Activated T-cell treated with anti-CD3 and anti-CD28 coated beads for 1 hour (primary cell): ENCODE measurements around the gene COPS7A.

Experiments used
- DNase-seq: peaks from one replicate; pipeline ENCODE4 v3.0.0-alpha.2; 2020; ENCODE audit warnings: low read depth

COPS7A gene

DNA sequence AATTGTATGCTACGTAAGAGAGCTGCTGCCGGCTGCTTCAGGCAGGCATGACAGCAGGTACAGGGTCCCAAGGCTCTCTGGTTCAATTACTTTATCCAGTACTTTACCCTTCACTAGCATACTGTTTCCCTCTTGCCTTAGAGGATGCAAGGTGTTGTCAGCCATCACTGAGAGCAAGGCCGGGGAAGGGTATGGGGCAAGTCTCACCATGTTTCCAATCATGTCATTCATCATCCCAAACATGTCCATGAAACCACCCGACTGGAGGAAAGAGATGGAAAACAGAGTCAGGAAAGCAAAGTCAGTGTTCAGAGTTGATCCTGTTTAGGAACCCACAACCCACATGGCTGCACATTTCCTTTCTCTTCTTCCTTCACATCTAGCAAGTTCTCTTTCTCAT is 26.7 kb downstream of the COPS7A start:
- no peak for DNase-seq

DNA sequence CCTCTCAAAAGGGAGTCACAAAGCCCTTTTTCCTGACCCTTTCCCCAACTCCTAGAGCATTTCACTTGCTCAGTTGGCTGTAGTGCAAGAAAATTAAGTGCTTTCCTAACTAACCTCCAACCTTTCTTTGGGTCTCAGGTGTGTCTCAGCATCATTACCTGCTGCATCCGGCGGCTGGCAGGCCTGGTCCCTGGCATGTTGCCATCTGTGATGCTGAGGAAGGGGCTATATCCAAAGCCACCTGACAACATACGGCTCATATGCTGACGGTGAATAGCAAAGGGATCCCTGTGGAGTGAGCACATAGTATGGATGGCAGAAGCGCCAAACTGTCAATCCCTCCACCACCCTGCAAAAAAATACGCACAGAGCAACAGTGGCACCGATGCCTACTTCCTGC is 27.9 kb downstream of the COPS7A start:
- no peak for DNase-seq

GRCh38 chr12:6752167-6752920 is 28.5 kb downstream of the COPS7A start:
- DNase-seq: no peak

DNA sequence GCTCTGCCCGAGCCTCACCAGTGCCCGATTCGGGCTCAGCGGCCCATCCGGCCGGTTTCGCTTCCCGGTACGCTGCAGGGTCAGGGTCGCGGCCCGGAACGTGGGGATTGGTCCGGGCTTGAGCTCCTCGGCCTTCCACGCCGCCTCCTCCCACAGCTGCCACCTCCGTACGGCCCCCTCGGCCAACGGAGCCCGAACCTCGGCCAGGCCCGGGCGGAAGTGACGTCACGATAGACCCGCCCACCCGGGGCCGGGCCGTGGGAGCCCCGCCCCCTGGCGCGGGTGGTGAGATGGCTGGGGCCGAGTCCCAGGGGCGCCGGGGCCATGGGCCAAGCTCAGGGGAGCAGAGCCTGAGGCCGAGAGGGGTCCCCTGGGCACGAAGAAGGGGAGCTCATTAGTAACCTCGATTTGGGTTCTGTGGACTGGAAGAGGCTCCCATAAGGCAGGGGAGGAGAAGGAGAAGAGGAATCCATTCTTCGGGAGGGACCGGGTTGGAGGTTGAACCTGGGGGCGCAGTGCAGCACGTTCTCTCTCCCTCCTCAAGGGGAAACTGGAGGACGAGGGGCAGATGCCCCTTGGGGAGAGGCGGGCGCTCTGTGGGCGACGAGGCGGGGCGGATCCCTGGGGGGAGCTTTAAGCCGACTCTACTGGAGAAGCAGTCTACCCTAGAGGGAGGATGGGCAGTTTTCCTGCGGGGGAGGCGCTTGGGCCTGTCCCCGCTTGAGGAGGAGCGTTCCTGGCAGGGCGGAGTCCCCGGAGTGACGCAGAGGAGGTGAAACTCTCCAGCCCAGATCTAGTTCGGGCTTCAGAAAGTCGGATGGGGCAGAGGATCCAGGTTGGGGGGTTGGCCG is 29.3 kb downstream of the COPS7A start, which contains the start of gene MLF2:
MLF2 (minus strand) TSS at position 221 of the 851 bp plus-strand sequence. CDS start 807 bp downstream, outside the sequence.
- DNase-seq: peak; percentile 95

DNA sequence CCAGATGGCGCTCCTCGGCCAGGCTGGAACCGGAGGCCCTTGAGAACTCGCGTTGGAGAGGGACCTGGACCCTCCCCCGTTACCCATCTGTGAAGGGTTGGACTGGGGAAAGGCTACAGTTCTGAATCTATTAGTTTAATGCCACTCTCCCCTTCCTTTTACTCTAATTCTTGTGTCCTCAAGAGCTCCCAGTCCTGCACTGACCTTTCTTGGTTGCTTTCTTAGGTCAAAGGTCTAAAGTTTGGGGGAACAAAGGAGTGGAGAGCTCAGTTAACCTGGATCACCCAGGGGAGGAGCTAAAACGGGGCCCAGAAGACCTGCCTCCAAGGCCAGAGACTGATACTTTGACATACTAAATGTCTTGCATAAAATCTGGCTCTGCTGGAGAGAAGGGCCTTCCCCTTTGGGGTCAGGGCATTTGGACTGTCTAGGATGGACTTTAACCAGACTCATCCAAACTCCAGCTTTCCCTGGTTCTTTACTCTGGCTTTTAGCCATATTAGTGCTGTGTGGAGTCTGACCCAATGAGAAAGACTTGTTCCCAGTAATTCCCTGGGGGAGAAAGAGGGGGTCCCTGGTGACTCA is 30.0 kb downstream of the COPS7A start:
- DNase-seq: no peak

- no peak for DNase-seq
These were observed 30.6 kb downstream of the COPS7A start for GRCh38 chr12:6754411-6754810.

DNA sequence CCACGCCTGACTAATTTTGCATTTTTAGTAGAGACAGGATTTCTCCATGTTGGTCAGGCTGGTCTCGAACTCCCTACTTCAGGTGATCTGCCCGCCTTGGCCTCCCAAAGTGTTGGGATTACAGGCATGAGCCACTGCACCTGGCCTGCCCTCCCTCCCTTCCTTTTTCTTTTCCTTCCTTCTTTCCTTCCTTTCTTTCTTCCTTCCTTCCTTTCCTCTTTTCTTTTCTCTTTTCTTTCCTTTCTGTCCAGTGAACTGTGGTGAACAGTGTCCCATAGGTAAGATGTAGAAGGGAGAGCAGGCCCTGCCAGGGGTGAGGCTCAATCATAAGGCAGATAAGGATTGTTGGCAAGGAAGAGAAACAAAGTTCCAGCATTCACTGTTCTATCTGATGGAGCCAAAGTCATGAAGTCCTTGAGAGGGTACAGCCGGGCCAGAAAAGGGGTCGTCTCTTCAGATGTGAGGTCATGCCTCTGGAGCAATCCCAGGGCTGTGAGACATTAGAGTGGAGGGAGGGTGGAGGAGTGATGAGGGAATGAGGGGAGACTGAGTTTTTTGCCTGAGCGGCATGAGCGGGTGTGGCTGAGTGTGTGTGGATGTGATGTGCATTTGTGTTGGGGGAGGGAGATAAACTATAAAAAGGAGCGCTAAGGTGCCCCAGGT is 33.3 kb downstream of the COPS7A start:
- DNase-seq: no peak

DNA sequence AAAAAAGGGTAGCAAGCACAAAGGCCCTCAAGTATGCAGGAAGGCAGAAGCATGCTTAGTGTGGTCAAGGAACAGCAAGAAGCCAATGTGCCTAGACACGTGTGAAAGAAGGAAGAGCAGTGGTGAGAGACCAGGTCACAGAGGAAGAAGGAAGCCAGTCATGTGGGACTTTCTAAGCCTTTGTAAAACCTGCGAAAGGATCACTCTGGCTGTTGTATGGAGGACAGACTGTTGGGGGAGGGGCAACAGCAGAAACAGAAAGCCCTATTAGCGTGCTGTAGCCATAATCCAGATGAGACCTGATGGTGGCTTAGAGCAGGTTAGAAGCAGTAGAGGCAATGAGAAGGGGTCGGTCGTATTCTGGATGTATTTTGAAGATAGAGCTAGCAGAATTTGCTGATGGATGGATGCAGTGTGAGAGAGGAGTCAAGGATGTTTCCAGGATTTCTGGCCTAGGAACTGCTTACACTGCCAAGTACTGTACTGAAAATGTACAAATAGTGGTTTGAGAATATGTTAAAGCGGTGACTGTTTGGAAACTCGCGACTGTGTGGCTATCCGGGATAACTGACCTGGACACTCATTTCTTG is 34.8 kb downstream of the COPS7A start:
- DNase-seq: no peak

- DNase-seq: no peak
These were observed 35.9 kb downstream of the COPS7A start for GRCh38 chr12:6759741-6760140.

- DNase-seq: no peak
These were observed 39.5 kb downstream of the COPS7A start for GRCh38 chr12:6763380-6763779.

DNA sequence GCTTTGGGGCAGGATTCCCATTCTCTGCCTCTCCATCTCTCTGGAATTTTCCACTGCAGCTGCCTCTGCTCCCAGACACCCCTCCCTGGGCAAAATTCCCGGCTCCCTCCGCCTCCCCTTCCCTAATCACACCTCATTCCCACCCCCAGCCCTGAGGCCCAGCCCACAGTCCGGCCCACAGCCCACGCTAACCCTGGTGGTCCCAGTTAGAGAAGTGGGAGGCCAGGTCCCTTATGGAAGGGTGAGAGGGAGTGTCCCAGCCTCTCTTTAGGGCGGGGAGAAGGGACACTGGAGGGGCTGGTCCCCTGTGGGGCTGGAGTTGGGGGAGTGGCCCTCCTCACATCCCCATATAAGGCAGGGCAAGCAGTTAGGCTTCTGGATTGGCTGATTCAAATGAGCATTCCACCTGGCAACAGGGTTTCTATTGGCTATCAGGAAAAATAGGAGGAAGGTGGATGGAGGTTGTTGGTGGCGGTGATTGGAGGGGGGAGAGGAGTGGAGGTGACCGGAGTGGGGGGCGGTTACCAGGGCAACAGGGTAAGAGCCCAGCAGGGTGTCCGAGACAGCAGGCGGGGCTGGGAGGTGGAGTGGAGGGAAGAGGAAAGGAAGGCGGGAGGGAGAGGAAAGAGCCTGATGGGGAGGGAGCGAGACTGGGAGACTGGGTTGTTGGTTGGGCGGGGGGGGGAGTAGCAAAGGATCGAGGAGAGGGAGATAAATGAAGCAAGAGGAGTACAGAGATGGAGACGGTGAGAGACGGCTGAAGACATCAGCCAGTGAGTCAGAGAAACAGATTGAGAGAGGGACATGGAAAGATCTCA is 40.4 kb downstream of the COPS7A start:
- DNase-seq: no peak

DNA sequence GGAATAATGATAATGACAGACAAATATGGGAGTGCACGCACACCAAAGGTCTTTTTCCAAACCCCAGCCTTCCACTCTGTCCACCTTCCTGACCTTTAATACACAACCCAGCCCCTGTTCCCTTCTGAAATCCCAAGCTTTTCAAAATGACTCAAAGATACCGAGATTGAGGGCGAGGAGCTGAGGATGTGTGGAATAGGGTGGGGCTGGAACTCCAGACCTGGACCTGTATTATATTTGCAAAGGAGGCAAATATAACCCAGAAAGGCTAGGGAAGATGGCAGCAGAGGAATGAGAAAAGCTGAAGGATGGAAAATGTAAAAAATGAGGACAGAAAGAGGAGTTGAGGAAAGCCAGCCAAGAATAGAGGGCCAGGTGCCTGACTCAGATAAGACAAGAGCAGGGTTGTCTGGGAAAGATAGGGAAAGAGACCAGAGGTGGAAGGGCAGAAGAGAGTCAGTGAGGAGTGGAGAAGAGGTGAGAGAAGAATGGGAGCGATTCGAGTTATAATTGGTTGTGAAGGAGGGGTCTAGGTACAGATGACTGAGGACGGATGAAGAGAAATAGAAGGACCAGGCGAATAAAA is 41.3 kb downstream of the COPS7A start:
- no peak for DNase-seq

- no peak for DNase-seq
These were observed 42.1 kb downstream of the COPS7A start, which contains the start of gene PTMS for GRCh38 chr12:6765634-6766581. PTMS (plus strand) TSS chr12:6766363; CDS start chr12:6766706, 343 bp downstream.

DNA sequence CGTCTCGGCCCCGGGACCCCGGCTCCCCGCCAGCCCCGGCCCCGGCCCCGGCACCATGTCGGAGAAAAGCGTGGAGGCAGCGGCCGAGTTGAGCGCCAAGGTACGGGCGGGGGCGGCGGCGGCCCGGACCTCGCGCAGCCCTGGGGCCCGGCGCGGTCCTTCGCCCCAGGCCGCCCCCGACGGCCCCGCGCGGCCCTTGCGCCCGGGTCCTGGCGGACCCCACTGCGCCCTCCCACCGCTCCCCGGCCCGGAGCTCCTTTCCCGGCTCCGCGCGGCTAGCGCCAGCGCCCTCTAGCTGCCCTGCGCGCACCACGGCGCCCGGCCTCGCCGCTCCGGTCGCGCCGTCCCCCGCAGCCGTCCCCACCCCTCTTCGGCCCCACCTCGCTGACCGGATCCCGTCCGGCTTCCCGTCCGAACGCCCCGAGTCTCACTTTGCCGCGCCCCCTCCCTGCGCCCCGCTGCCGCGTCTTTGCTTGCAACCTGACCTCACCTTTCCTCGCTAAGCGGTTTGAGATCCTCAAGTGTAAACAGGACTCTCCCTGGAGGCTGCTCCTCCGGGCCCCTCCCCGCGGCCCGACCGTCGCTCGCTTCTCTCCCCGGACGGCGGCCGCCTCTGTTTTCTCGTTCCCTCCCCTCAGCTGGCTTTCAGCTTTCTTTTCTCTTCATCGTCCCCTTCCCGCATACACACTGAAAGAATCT is 43.0 kb downstream of the COPS7A start:
- peak; percentile 29 for DNase-seq

DNA sequence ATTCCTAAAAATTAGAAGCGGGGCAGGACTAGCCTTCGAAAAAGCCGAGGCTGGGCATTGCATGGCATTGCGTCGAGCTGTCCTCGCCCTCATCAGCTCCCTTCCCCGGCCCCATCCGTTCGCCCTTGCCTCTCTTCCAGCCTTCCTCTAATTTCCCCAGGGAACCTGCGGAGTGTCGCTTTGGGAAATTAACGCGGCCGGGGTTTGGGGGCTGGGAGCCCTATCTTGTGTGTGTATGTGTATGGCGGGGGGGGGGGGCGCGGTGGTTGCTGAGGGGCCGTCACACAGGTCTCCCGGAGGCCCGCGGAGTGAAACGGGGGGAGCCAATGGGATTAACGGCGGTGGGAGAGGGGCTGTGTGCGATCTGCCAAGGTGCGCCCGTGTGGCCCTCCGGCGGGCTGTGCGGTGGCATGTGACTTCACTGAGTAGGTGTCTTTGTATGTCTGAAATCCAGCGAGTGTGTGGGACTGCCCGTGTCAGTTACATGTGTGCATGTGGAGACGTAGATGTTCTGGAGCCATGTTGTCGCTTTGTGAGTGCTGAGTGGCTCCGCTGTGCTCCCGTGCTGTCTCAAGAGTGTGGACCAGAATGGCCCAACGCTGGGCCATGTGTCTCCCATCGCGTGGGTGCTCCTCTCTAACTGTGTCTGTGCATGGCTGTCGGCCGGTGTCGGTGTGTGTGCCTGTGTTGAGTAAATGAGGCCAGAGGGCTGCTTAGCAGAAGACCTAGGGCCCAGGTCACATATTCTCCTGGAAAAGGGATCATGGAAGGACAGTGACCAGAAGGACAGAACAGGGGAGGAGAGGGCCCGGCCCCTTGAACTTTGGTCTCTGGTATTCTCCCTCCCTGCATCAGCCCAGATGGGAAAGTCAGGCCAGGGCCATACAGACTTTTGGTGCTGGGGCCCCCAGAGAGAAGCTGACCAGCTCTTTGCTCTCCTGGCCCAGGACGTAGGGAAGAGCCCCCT is 43.8 kb downstream of the COPS7A start:
- no peak for DNase-seq

DNA sequence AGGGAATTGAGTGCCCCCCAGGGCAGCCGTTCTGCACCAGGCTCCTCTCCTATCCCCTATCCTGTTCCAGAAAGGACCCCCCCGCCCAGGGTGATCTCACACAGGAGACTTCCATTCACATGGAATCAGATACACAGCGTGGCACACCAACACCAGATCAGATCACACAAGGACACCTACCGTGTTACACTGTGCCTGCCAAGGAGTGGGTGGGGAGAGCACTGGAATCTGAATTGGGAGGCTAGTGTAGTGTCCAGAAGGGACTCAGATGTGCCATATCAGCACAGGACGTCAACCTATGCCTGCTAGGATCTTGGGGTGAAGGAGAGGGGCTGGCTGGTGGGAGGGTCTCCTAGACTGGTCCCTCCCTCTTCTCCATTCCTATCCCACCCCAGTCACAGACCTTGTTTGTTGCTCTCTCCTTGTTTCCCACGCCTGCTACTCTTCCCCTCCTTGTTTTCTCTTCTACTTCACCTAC is 44.6 kb downstream of the COPS7A start:
- no peak for DNase-seq

DNA sequence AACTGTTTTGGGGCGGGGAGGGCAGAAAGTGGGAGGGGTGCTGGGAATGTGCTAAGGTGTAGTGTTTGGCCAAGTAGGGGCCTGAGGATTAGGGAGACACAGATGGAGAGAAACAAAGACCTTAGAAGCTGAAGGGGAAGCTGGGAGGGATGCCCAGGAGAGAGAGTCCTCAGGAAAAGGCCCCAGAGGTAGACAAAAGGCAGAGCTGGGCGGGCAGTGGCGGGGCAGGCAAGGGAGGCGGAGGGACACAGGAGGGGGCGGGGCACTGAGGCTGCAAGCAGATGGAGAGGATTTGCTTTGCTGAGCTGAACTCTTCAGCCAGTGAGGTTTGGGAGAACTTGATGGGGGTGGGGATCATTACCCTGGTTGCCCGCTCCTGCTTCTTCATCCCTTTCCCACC is 45.1 kb downstream of the COPS7A start:
- no peak for DNase-seq
